ENCODE results near the gene CACFD1.

Gene CACFD1

GRCh38 chr9:133490201-133490681 is 30.5 kb downstream of the CACFD1 start:
- TF ChIP-seq CTCF (IDR thresholded peaks at IDR 0.05; ENCODE audit: insufficient read depth, missing control alignments), result no peak
- FAIRE-seq, result no peak
- DNase-seq (ENCODE audit: insufficient read length, low spot score), result no peak

- DNase-seq (ENCODE audit: insufficient read length, low spot score) (no peak), FAIRE-seq (no peak)
These were observed 31.3 kb downstream of the CACFD1 start for GRCh38 chr9:133490865-133491655.

GRCh38 chr9:133491656-133491925 is 31.8 kb downstream of the CACFD1 start:
- no peak for TF ChIP-seq CTCF (IDR thresholded peaks at IDR 0.05; ENCODE audit: insufficient read depth, missing control alignments)
- DNase-seq (ENCODE audit: insufficient read length, low spot score) (no peak), FAIRE-seq (no peak)

More at GRCh38 chr9:133490865-133491655, 31.3 kb downstream of the CACFD1 start:
- no peak for TF ChIP-seq CTCF (IDR thresholded peaks at IDR 0.05; ENCODE audit: insufficient read depth, missing control alignments)

- DNase-seq (ENCODE audit: insufficient read length, low spot score) (no peak), FAIRE-seq (no peak)
These were observed 32.6 kb downstream of the CACFD1 start for GRCh38 chr9:133492061-133493021.

GRCh38 chr9:133493428-133493827 is 33.6 kb downstream of the CACFD1 start:
- DNase-seq (ENCODE audit: insufficient read length, low spot score), result no peak
- no peak for FAIRE-seq
- no peak for TF ChIP-seq CTCF (IDR thresholded peaks at IDR 0.05; ENCODE audit: insufficient read depth, missing control alignments)

More at GRCh38 chr9:133492061-133493021, 32.6 kb downstream of the CACFD1 start:
- no peak for TF ChIP-seq CTCF (IDR thresholded peaks at IDR 0.05; ENCODE audit: insufficient read depth, missing control alignments)

- no peak for TF ChIP-seq CTCF (IDR thresholded peaks at IDR 0.05; ENCODE audit: insufficient read depth, missing control alignments)
- DNase-seq (ENCODE audit: insufficient read length, low spot score) (no peak), FAIRE-seq (no peak)
These were observed 34.2 kb downstream of the CACFD1 start for GRCh38 chr9:133493845-133494540.
